ENCODE results near the gene FAS.

Gene FAS

GRCh38 chr10:89037096-89037495 lies 46.5 kb downstream of the FAS start:
- no peak for DNase-seq

- no peak for DNase-seq
Observed at GRCh38 chr10:89042562-89042961, 52.0 kb downstream of the FAS start.

- DNase-seq, result no peak
Observed at GRCh38 chr10:89043052-89043451, 52.5 kb downstream of the FAS start.

- peak; percentile 9 for DNase-seq
Observed at GRCh38 chr10:89047397-89047796, 56.8 kb downstream of the FAS start.

GRCh38 chr10:89051593-89051992 lies 61.0 kb downstream of the FAS start:
- no peak for DNase-seq

GRCh38 chr10:89053555-89053954 lies 63.0 kb downstream of the FAS start:
- DNase-seq, result no peak

GRCh38 chr10:89055159-89055558 lies 64.6 kb downstream of the FAS start:
- DNase-seq, result no peak

- peak; percentile 37 for DNase-seq
Observed at GRCh38 chr10:89062861-89063260, 72.3 kb downstream of the FAS start.

GRCh38 chr10:89063465-89063864 lies 72.9 kb downstream of the FAS start:
- no peak for DNase-seq

GRCh38 chr10:89064748-89065147 lies 74.2 kb downstream of the FAS start:
- DNase-seq, result no peak

Measured in fibroblast of skin of abdomen (primary cell).